HepG2 (cell line): Measurements from ENCODE around the gene RBM28. TPM values are rescaled to one million over a fixed set of nuclear protein-coding genes. Genes with fewer than 3 reads are reported as not detected.

ENCODE experiments used
- ATAC-seq: fragments of 200-7000 bp; cut with Tn5 transposase; 3 replicates; pipeline ENCODE4 v1.9.1; 2020; ENCODE audit warnings: mild to moderate bottlenecking, moderate library complexity
- BruUV-seq: library from RNA; stranded (reverse); fragments of 400-500 nt; replicated peaks from 2 replicates; lab custom pipeline; 2021; lab: Mats Ljungman, UMichigan
- CTCF ChIA-PET: fragments of 300-600 bp; formaldehyde crosslinking; extraction: SDS; loops from one replicate; lab custom pipeline; 2021; ENCODE audit warnings: low total read pairs, inconsistent platforms, low intra/inter-chr PET ratio; lab: Yijun Ruan, JAX
- POLR2A ChIA-PET: fragments of 350-600 bp; sonication (Branson Sonifier 250); formaldehyde crosslinking; loops from one replicate; lab custom pipeline; 2020; ENCODE audit warnings: antibody characterized with exemption, inconsistent platforms; lab: Yijun Ruan, JAX
- DNase-seq: peaks from one replicate; pipeline ENCODE4 v3.0.0-alpha.2; 2015; ENCODE audit warnings: low spot score
- FAIRE-seq: peaks from 3 replicates; lab custom pipeline; 2011; peaks lifted over from hg19 to GRCh38; lab: Jason Lieb, UNC
- H2AFZ ChIP-seq: one replicate; pipeline ENCODE4 v1.6.1; 2011; ENCODE audit warnings: low read length, inconsistent platforms
- H3K27ac ChIP-seq: fragments of 300-600 bp; 3 replicates; pipeline ENCODE4 v1.8.0; 2011; ENCODE audit warnings: mixed run types, mild to moderate bottlenecking, mixed read lengths, low read length, inconsistent platforms; ENCODE audit not compliant: insufficient read depth; ENCODE audit errors: extremely low read length
- H3K27me3 ChIP-seq, 2 experiments: fragments of 200-600 bp in 1 of 2; 2 replicates in 1 of 2; 3 replicates in 1 of 2; pipeline versions ENCODE4 v1.6.0 to v1.8.0; 2011; ENCODE audit warnings: low read length in 2 of 2, mild to moderate bottlenecking in 2 of 2, moderate library complexity in 2 of 2, inconsistent platforms in 1 of 2; ENCODE audit not compliant: insufficient read depth in 2 of 2, control insufficient read depth in 1 of 2
- H3K36me3 ChIP-seq, 2 experiments: fragments of 200-600 bp in 1 of 2; replicated peaks in 1 of 2; 2 replicates in 1 of 2; 3 replicates in 1 of 2; pipeline versions ENCODE4 v1.5.1 to v1.8.0; 2011; ENCODE audit warnings: low read length in 2 of 2, inconsistent platforms in 1 of 2; ENCODE audit not compliant: insufficient read depth in 2 of 2, control insufficient read depth in 1 of 2
- H3K4me1 ChIP-seq: 2 replicates; pipeline ENCODE4 v1.5.1; 2012; ENCODE audit warnings: low read length, inconsistent platforms; ENCODE audit not compliant: insufficient read depth
- H3K4me2 ChIP-seq: 2 replicates; pipeline ENCODE4 v1.6.0; 2011; ENCODE audit warnings: low read depth, low read length, inconsistent platforms
- H3K4me3 ChIP-seq, 3 experiments: fragments of 200-600 bp in 1 of 3; sonication (generic), shearing (Covaris generic) in 1 of 3; replicated peaks in 1 of 3; 2 replicates each; pipeline ENCODE4 v1.5.1; 2011 to 2016; ENCODE audit warnings: low read length in 3 of 3, inconsistent platforms in 2 of 3, low read depth in 2 of 3, mild to moderate bottlenecking in 2 of 3, control low read depth in 1 of 3, mixed read lengths in 1 of 3; ENCODE audit not compliant: insufficient read depth in 1 of 3
- H3K79me2 ChIP-seq: one replicate; pipeline ENCODE4 v1.6.1; 2011; ENCODE audit warnings: low read length, inconsistent platforms; ENCODE audit not compliant: insufficient read depth
- H3K9ac ChIP-seq: 2 replicates; pipeline ENCODE4 v1.6.0; 2011; ENCODE audit warnings: mild to moderate bottlenecking, low read depth, low read length, inconsistent platforms; ENCODE audit not compliant: insufficient read depth
- H3K9me3 ChIP-seq: 2 replicates; pipeline ENCODE4 v1.5.1; 2012; ENCODE audit warnings: mild to moderate bottlenecking, low read length
- H4K20me1 ChIP-seq: 2 replicates; pipeline ENCODE4 v1.6.0; 2011; ENCODE audit warnings: inconsistent platforms, mild to moderate bottlenecking, low read length, moderate library complexity; ENCODE audit not compliant: insufficient read depth
- AKAP8 ChIP-seq: sonication (generic); formaldehyde crosslinking; IDR thresholded peaks from 2 replicates; pipeline ENCODE4 v1.5.1; 2020; ENCODE audit warnings: mild to moderate bottlenecking, missing genetic modification reagents
- CREB1 ChIP-seq, 2 experiments: fragments of 450-650 bp in 1 of 2; IDR thresholded peaks; 2 replicates each; pipeline ENCODE4 v1.6.1; 2016 to 2017; ENCODE audit warnings: control low read depth in 1 of 2, mild to moderate bottlenecking in 1 of 2, missing compliant biosample characterization in 1 of 2, missing genetic modification characterization in 1 of 2
- LBX2 ChIP-seq: sonication (generic); formaldehyde crosslinking; IDR thresholded peaks from 2 replicates; pipeline ENCODE4 v1.5.0; 2020; ENCODE audit warnings: missing genetic modification reagents, mild to moderate bottlenecking, borderline replicate concordance
- ZNF296 ChIP-seq: sonication (generic); formaldehyde crosslinking; conservative IDR thresholded peaks from 2 replicates; pipeline ENCODE4 v1.5.0; 2020; ENCODE audit warnings: mild to moderate bottlenecking, missing genetic modification reagents
- WGBS: methylation state at CpG from one replicate; pipeline ENCODE4 v1.1.6; 2017; ENCODE audit warnings: low lambda C conversion rate; 5-methylcytosine and 5-hydroxymethylcytosine counted together
- in situ Hi-C: cut with HindIII; loops from 2 replicates; pipeline ENCODE4 v1.10.0; 2017; ENCODE audit warnings: low pct_unique_long_range_greater_than_20kb; ENCODE audit not compliant: extremely low pct_ligation_motif_present
- intact Hi-C: fragments of 100-400 bp; cut with micrococcal nuclease; formaldehyde crosslinking; loops from one replicate; pipeline ENCODE4 v1.10.0; 2022; ENCODE audit not compliant: unreplicated experiment
- polyA plus RNA-seq, 8 experiments: library from polyadenylated mRNA; depleted of rRNA in 3 of 8; stranded (reverse) in 7 of 8; unstranded in 1 of 8; fragments of >200 nt; fragmentation: Illumina TruSeq in 4 of 8; extraction: Trizol in 4 of 8; gene quantifications; 2 replicates each; pipeline versions ENCODE4 v1.2.1 to v1.2.3, GENCODE V29; 2011 to 2016; ENCODE audit warnings: low read depth in 4 of 8, missing spikeins in 1 of 8, mixed read lengths in 1 of 8; ENCODE audit not compliant: insufficient read depth in 1 of 8
- total RNA-seq, 5 experiments: library from RNA; depleted of rRNA; stranded (reverse); fragments of >200 nt; fragmentation: Illumina TruSeq; extraction: Trizol; gene quantifications; 2 replicates each; pipeline ENCODE4 v1.2.3, GENCODE V29; 2016; ENCODE audit warnings: low read depth in 1 of 5

RBM28 gene
- total and polyA plus RNA-seq, 2 of the 13 experiments (the other 11 are each of a cell fraction or from before 2014, with no cell fraction given): 20.5 to 49.0 TPM

- BruUV-seq: no TSS peak
- FAIRE-seq (no peak), ATAC-seq (no peak), DNase-seq (no peak)
- Histone ChIP-seq H3K79me2 (peaks cover 3% of the 10 kb centered on the region), H3K36me3 (peaks cover 23 to 79% of the 10 kb centered on the region in 2 experiments), H3K9ac (no peak overlapping the region), H3K27ac (no peak overlapping the region), H3K4me2 (no peak overlapping the region), H3K27me3 (no peaks in the 10 kb centered on the region), H3K4me3 (no peak overlapping the region), H3K4me1 (no peaks in the 10 kb centered on the region), H3K9me3 (no peaks in the 10 kb centered on the region), H4K20me1 (no peaks in the 10 kb centered on the region), H2AFZ (no peak overlapping the region)
- ChIA-PET CTCF (no interaction called here), POLR2A (no interaction called here)
- no peak for TF ChIP-seq LBX2 (CRISPR knock-in tag)
- 0 out of 2 replicates have a peak, but pooled peaks have one; percentile 8 for TF ChIP-seq CREB1 (IDR thresholded peaks at IDR 0.05)
- no peak for TF ChIP-seq CREB1 (CRISPR knock-in tag; IDR thresholded peaks at IDR 0.05)
- in situ Hi-C loops: no loop called here
- 97% methylated on average over 3 of the region's 3 CpGs for WGBS
- intact Hi-C loops: no loop called here
These were observed 8.0 kb downstream of the RBM28 start for GRCh38 chr7:128335730-128336129.

DNA sequence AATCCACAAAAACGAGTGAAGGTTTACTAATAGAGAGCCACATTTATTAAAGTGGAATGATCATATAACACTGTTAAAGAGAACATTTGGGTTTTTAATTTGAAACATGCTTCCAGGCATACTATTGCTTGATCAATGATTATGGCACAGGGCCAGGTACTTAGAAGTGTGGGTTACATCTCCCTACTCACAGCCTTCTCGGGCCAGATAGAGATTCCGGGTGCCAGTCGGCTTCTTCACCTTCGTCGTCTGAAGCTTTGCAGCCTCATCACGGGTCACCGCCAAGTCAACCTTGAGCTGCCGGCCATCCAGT lies 19.4 kb downstream of the RBM28 start:
- in situ Hi-C loops (no loop called here), intact Hi-C loops (no loop called here)
- Histone ChIP-seq H3K36me3 (peaks cover 11 to 60% of the 10 kb centered on the region in 2 experiments), H3K79me2 (no peaks in the 10 kb centered on the region), H3K4me1 (no peaks in the 10 kb centered on the region), H3K27me3 (no peaks in the 10 kb centered on the region), H4K20me1 (no peaks in the 10 kb centered on the region), H2AFZ (no peak overlapping the region), H3K4me2 (no peak overlapping the region), H3K9me3 (no peaks in the 10 kb centered on the region), H3K4me3 (no peak overlapping the region), H3K27ac (no peak overlapping the region), H3K9ac (no peak overlapping the region)
- BruUV-seq: no TSS peak
- FAIRE-seq (no peak), ATAC-seq (no peak), DNase-seq (no peak)
- POLR2A ChIA-PET: no interaction called here
- TF ChIP-seq AKAP8 (CRISPR knock-in tag) (no peak), ZNF296 (CRISPR knock-in tag) (no peak)
- CTCF ChIA-PET: no interaction called here
- WGBS: 97% methylated on average over 9 of the region's 9 CpGs
